HG02571 (cell line): ENCODE data around the gene MDH1B.
"Not testable (repeated sequence)": the region's sequence is repeated elsewhere in the genome, so short reads cannot be mapped to it uniquely, and the experiment has no call there.

Experiments
- ATAC-seq: cut with Tn5 transposase; IDR thresholded peaks from one replicate; pipeline ENCODE4 v1.9.1; 2021; ENCODE audit warnings: mild to moderate bottlenecking, moderate library complexity; ENCODE audit not compliant: unreplicated experiment

Gene MDH1B

GRCh38 chr2:206765242-206766056 is at the start of gene MDH1B, which contains the start of gene FASTKD2:
TSS of gene MDH1B (minus strand) at chr2:206765328. CDS start at chr2:206765271, 57 bp downstream.
TSS of gene FASTKD2 (plus strand) at chr2:206765606. CDS start at chr2:206766694, 1,088 bp downstream.
- peak; percentile 96 for ATAC-seq

DNA sequence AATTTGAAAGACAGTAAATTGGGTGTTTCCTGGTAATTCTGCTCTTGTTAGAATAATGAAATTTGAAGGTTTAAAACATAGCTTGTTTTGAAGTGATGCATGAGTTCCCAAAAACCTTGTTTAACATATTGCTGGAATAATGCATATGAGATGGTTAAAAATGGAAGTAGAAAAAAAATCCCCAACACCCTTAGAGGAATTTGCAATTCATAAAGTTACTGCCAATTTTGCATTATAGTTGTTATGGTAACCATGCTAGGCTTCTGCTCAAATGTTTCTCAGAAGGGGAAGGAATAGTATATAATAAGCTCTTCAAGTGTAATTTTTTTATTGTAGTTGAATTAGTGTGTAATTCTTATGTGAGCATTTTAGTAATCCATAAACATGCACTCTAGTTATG is 49.4 kb upstream of the MDH1B start:
- no peak for ATAC-seq

DNA sequence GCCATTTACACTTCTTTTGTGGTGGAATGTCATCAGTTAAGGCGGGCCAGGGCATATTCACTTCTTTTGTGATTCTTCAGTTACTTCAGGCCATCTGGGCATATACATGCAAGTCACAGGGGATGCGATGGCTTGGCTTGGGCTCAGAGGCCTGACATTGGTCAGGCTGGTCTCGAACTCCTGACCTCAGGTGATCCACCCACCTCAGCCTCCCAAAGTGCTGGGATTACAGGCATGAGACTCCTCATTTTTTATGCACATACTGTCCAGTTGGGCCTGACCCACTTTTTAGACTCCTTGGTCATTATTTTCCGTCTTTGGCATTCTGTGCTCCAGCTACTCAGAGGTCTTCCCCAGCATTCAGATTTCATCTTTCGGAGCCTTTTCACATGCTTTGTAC is 47.3 kb upstream of the MDH1B start:
- ATAC-seq = not testable (repeated sequence)

- not testable (repeated sequence) for ATAC-seq
These were observed 42.5 kb upstream of the MDH1B start for GRCh38 chr2:206807624-206808023.

DNA sequence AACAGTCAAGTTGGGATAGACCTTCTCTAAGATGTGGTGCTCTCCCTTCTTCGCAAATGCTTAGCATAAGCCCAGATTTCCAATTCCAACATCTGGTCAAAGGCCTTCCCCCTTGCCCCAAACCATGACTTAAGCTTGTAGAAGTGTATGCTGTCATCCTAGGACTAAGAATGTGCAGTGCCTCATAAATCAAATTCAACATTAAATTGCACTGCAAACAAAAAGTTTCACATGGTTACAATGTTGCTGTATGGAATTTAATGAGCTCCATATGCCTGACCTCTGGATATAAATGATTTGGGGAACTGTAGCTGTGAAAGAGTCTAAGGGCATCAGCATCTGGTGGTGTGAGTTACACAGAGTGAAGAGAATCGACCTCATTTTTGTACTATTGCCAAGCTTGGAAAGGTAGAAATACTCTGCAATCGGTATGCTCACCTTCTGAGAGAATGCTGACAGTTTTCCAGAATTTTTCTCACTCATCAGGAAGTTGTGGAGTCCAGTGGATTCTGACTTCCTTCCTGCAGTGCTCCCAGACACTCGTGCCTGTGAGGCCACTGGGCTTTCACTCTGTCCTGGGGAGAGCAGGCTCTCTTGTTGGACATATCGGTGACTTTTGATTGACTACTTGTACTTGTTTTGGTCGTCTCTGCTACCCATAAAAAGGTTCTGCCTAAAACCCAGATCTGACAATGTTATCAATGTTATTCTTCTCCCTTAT is 40.9 kb upstream of the MDH1B start:
- ATAC-seq = no peak

DNA sequence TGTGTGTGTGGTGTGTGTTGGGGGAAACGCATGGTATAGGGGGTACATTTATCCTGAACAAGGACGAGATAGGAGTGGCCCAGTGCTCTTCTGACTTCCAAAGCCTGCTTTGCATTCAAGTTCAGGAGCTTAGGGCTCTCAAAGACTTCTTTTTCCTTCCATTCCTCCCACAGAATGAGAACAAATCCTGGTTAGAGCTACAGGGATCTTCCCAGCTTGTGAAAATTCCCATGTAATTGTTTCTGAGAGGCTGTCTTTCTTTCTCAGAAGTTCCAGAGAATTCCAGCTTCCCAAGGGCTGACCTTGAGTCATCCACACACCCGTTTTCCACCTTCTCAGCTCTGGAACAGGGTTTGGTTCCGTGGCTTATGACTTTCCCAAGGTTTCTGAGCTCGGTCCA is 39.2 kb upstream of the MDH1B start:
- no peak for ATAC-seq

GRCh38 chr2:206802654-206803514 is 37.8 kb upstream of the MDH1B start:
- ATAC-seq = no peak

DNA sequence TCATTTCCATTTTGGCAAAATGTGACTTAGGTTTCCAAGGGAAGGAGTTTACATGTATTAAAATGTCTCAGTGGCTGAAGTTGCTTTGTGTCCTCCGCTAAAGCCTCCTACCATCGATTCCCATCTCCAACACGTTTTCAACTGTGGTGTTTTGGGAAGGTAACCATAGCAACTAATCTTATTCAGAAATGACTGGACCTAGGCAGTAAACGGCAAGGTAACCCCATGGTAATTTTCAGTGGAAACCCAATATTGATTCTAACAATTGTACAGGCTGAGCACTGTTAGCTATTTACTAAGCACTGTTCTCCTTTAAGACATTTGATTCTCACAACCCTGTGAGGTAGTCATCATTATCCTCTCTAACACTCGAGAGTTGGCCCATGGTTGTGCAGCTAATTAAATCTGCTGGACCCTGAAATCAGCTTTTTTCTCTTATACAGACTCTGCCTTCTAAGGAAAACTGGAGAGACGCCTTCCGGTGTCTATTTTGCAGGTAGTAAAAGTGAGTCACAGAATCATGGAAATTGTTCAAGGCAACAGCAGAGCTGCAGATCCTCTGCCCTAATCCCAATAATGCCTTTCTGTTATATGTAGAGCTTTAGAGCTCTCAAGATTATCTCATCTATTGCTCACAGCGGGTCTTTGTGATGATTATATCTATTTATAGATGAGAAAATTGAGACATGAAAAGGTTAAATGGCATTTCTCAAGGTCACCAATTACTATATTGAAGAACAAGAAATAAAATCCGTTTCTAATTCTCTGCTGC is 36.5 kb upstream of the MDH1B start:
- no peak for ATAC-seq

- no peak for ATAC-seq
These were observed 35.6 kb upstream of the MDH1B start for GRCh38 chr2:206800506-206801417.

DNA sequence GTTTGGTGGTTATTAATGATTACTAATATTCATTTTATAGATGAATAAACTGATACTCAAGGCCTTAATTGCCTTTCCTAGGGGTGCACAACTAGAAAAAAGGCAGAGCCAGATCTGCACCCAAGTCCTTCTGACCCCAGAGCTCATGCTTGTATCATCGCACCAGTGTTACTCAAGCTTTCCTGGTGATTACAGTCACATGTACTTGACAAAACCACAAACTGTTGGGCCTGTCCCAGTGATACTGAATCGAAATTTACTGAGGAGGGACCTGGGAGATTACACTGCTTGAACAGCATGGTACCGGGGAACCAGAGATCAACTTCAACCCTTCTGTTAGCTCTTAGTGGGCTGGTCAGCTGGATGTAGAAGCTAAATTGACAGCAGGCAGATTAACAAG is 34.0 kb upstream of the MDH1B start:
- ATAC-seq = no peak

DNA sequence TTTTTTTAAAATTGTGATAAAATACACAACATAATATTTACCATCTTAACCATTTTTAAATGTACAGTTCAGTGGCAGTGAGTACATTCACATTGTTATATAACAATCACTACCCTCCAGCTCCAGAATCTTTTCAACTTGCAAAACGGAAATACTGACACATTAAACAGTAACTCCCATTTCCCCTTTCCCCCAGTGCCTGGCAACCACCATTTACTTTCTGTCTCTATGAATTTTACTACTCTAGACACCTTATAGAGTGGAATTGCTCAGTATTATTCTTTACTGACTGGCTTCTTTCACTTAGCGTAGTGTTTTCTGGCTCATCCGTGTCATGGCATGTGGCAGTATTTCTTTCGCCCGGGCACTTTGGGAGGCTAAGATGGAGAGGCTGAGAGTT is 32.9 kb upstream of the MDH1B start:
- ATAC-seq = peak; percentile 51

GRCh38 chr2:206797376-206797775 is 32.2 kb upstream of the MDH1B start:
- ATAC-seq = no peak

DNA sequence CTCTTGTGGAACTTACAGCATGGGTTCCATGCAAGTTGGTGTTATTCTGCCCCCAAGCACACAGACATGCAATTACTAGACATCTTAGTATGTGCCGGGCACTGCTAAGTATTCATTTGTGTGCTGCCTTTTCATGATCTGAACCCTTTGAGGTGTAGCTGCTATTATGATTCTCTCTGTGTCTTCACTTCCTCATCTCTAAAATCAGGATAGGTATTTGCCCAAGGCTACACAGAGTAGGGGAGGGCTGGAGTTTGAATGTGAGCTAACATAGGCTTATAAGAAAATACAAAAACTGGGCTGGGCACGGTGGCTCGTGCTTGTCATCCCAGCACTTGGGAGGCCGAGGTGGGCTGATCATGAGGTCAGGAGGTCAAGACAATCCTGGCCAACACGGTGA is 27.5 kb upstream of the MDH1B start:
- no peak for ATAC-seq

DNA sequence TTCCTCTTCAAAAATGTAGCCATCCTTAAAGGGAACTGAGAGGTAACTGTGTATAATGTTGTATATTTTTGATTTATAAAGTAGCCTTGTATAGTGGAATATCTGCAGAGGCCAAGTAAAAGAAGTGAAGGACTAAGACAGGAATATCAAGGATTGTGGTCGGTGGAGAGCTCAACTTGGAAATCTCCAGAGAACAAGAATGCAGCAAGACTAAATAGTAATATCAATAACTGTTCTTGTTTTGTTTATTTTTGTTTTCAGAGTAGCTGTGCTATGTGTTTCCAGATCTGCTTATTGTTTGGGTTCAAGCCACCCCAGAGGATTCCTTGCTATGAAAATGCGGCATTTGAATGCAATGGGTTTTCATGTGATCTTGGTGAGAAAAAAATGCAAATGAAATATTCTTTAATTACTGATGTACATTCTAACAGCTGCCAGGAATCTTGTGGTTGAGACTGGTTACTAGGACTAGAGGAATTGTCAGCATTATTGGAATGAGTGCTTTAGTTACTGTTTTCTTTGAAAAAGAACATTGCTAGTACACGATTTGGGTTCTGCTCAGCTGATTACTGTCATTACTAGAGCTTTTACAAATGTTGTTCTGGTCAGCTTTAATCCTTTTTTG is 25.3 kb upstream of the MDH1B start:
- no peak for ATAC-seq

GRCh38 chr2:206784559-206785353 is 19.6 kb upstream of the MDH1B start:
- ATAC-seq = no peak

GRCh38 chr2:206783718-206784117 is 18.6 kb upstream of the MDH1B start:
- ATAC-seq = no peak

- no peak for ATAC-seq
These were observed 15.5 kb upstream of the MDH1B start for GRCh38 chr2:206780671-206781070.

- no peak for ATAC-seq
These were observed 11.3 kb upstream of the MDH1B start for GRCh38 chr2:206776432-206776831.
